ENCODE measurements around the gene CPNE4.
"Not testable (repeated sequence)": the region's sequence is repeated elsewhere in the genome, so short reads cannot be mapped to it uniquely, and the experiment has no call there.

Gene CPNE4
- total RNA-seq, result 0 to 0.09 (median 0) reads per million in 4 experiments

- no peak for DNase-seq
Observed at GRCh38 chr3:132034486-132035464, at the start of gene CPNE4. Gene CPNE4, minus strand, starts transcription at chr3:132035014.

GRCh38 chr3:132083583-132084279 lies 48.9 kb upstream of the CPNE4 start:
- DNase-seq, result no peak

GRCh38 chr3:132083159-132083558 lies 48.3 kb upstream of the CPNE4 start:
- DNase-seq, result no peak

- no peak for DNase-seq
Observed at GRCh38 chr3:132079147-132079546, 44.3 kb upstream of the CPNE4 start.

- DNase-seq, result no peak
Observed at GRCh38 chr3:132073771-132074170, 39.0 kb upstream of the CPNE4 start.

- no peak for DNase-seq
Observed at GRCh38 chr3:132071043-132071442, 36.2 kb upstream of the CPNE4 start.

- no peak for DNase-seq
Observed at GRCh38 chr3:132064114-132064513, 29.3 kb upstream of the CPNE4 start.

GRCh38 chr3:132062535-132062934 lies 27.7 kb upstream of the CPNE4 start:
- DNase-seq, result no peak

- DNase-seq, result no peak
Observed at GRCh38 chr3:132055872-132056271, 21.1 kb upstream of the CPNE4 start.

- DNase-seq, result no peak
Observed at GRCh38 chr3:132047209-132047608, 12.4 kb upstream of the CPNE4 start.

GRCh38 chr3:132044874-132045273 lies 10.1 kb upstream of the CPNE4 start:
- DNase-seq, result not testable (repeated sequence)

GRCh38 chr3:132042681-132043080 lies 7.9 kb upstream of the CPNE4 start:
- no peak for DNase-seq

- no peak for DNase-seq
Observed at GRCh38 chr3:132038198-132038825, 3.5 kb upstream of the CPNE4 start.

- DNase-seq, result no peak
Observed at GRCh38 chr3:132037581-132037980, 2.8 kb upstream of the CPNE4 start.

- DNase-seq, result no peak
Observed at GRCh38 chr3:132037056-132037455, 2.2 kb upstream of the CPNE4 start.

GRCh38 chr3:132034097-132034485 lies 723 bp downstream of the CPNE4 start:
- no peak for DNase-seq

- no peak for DNase-seq
Observed at GRCh38 chr3:132033471-132033870, 1.3 kb downstream of the CPNE4 start.

GRCh38 chr3:132032959-132033358 lies 1.9 kb downstream of the CPNE4 start:
- DNase-seq, result no peak

- DNase-seq, result no peak
Observed at GRCh38 chr3:132029182-132029902, 5.5 kb downstream of the CPNE4 start.

- DNase-seq, result no peak
Observed at GRCh38 chr3:132022914-132023313, 11.9 kb downstream of the CPNE4 start.

- DNase-seq, result no peak
Observed at GRCh38 chr3:132020058-132020457, 14.8 kb downstream of the CPNE4 start.

GRCh38 chr3:132017137-132017536 lies 17.7 kb downstream of the CPNE4 start:
- DNase-seq, result no peak

Measured in effector CD8-positive, alpha-beta T cell (primary cell).